RWPE1 (cell line): ENCODE data around the gene P2RY13.

Experiments
- CTCF ChIA-PET: fragments of 350-600 bp; sonication (Branson Sonifier 250); formaldehyde crosslinking; extraction: SDS; loops from one replicate; lab custom pipeline; 2021; lab: Yijun Ruan, JAX
- POLR2A ChIA-PET: fragments of 400-600 bp; formaldehyde crosslinking; extraction: SDS; loops from one replicate; lab custom pipeline; 2020; ENCODE audit warnings: antibody characterized with exemption; ENCODE audit not compliant: low non-redundant PET; lab: Yijun Ruan, JAX
- DNase-seq: peaks from one replicate; pipeline ENCODE4 v3.0.0; 2012; ENCODE audit warnings: low spot score
- H3K27ac ChIP-seq: fragments of 450-650 bp; 2 replicates; pipeline ENCODE4 v1.5.1; 2017
- CTCF ChIP-seq: fragments of 450-650 bp; conservative IDR thresholded peaks from 2 replicates; pipeline ENCODE4 v1.5.1; 2017; ENCODE audit warnings: low read depth, mild to moderate bottlenecking

The P2RY13 gene

GRCh38 chr3:151318991-151319390 lies 10.4 kb downstream of the P2RY13 start:
- ChIA-PET CTCF (interaction anchor here (0.6 kb wide), 1 partner anchor 507 kb away, joined by 4 read pairs; no protein-coding TSS in a partner anchor), POLR2A (interaction anchor here (0.7 kb wide), 1 partner anchor 22 kb away, joined by 3 read pairs; no protein-coding TSS in a partner anchor)
- no peak for TF ChIP-seq CTCF
- DNase-seq: peak; percentile 78
- peak overlapping the region; percentile 31; the same call in 1 of the 2 replicates for H3K27ac ChIP-seq

GRCh38 chr3:151318313-151318712 lies 11.0 kb downstream of the P2RY13 start:
- POLR2A ChIA-PET: no interaction called here
- peak overlapping the region; percentile 31; the same call in 1 of the 2 replicates for H3K27ac ChIP-seq
- TF ChIP-seq CTCF: no peak
- no peak for DNase-seq
- CTCF ChIA-PET: interaction anchor here (0.6 to 0.7 kb wide), 2 partner anchors 496 to 507 kb away, joined by 3 to 4 read pairs; no protein-coding TSS in a partner anchor

- peak; percentile 86 for DNase-seq
- H3K27ac ChIP-seq: peak within 1 kb of the TSS; percentile 84
- ChIA-PET CTCF (no interaction called here), POLR2A (no interaction called here)
- TF ChIP-seq CTCF: no peak
Observed at GRCh38 chr3:151316267-151316991, 12.9 kb downstream of the P2RY13 start, which contains the start of gene GPR87. TSS of gene GPR87 (minus strand) at chr3:151316820. CDS start at chr3:151300100, 16,720 bp downstream.

GRCh38 chr3:151315846-151316245 lies 13.5 kb downstream of the P2RY13 start:
- POLR2A ChIA-PET: no interaction called here
- peak; percentile 64 for DNase-seq
- no peak for TF ChIP-seq CTCF
- no peak overlapping the region for H3K27ac ChIP-seq
- CTCF ChIA-PET: no interaction called here

GRCh38 chr3:151315136-151315535 lies 14.2 kb downstream of the P2RY13 start:
- ChIA-PET POLR2A (no interaction called here), CTCF (no interaction called here)
- TF ChIP-seq CTCF: no peak
- no peak for DNase-seq
- H3K27ac ChIP-seq: no peak overlapping the region

- H3K27ac ChIP-seq: peak overlapping the region; percentile 33; the same call in 1 of the 2 replicates
- CTCF ChIA-PET: no interaction called here
- DNase-seq: no peak
- TF ChIP-seq CTCF: no peak
- POLR2A ChIA-PET: no interaction called here
Observed at GRCh38 chr3:151314593-151314992, 14.8 kb downstream of the P2RY13 start.
